Heart left ventricle (tissue), 16 donors: ENCODE data around the gene BLOC1S6. TPM values are rescaled to one million over a fixed set of nuclear protein-coding genes. Genes with fewer than 3 reads are reported as not detected.
A peak's percentile ranks its signal among the peaks of the same experiment; 100 is the strongest.

Source experiments
- ATAC-seq, 4 donors: fragments of 200-7000 bp; cut with Tn5 transposase; one replicate each; pipeline ENCODE4 v1.9.1; 2020 to 2022; ENCODE audit warnings: moderate library complexity in 4 of 4, mild to moderate bottlenecking in 3 of 4, moderate number of reproducible peaks in 1 of 4
- DNase-seq, 5 donors: peaks; one replicate each; pipeline ENCODE4 v3.0.0-alpha.2; 2020
- H3K27ac ChIP-seq, 12 donors: fragments of 200-600 bp; sonication (generic) in 4 of 12; one replicate each; pipeline versions ENCODE4 v1.5.0 to v1.8.0; 2016 to 2022; ENCODE audit warnings: mild to moderate bottlenecking in 2 of 12
- H3K27me3 ChIP-seq, 9 donors: fragments of 200-600 bp; sonication (generic) in 2 of 9; one replicate each; pipeline versions ENCODE4 v1.5.1 to v1.8.0; 2016 to 2022; ENCODE audit warnings: mild to moderate bottlenecking in 3 of 9
- H3K36me3 ChIP-seq, 9 donors: fragments of 200-600 bp; sonication (generic) in 2 of 9; one replicate each; pipeline versions ENCODE4 v1.5.0 to v1.8.0; 2018 to 2022; ENCODE audit warnings: mild to moderate bottlenecking in 2 of 9
- H3K4me1 ChIP-seq, 12 donors: fragments of 200-600 bp; sonication (generic) in 4 of 12; one replicate each; pipeline versions ENCODE4 v1.5.0 to v1.8.0; 2016 to 2022; ENCODE audit warnings: mild to moderate bottlenecking in 3 of 12
- H3K4me3 ChIP-seq, 12 donors: fragments of 200-600 bp; sonication (generic) in 4 of 12; one replicate each; pipeline versions ENCODE4 v1.5.0 to v1.8.0; 2017 to 2022; ENCODE audit warnings: mild to moderate bottlenecking in 9 of 12, moderate library complexity in 4 of 12
- H3K9me3 ChIP-seq, 12 donors: fragments of 200-600 bp; sonication (generic) in 4 of 12; one replicate each; pipeline versions ENCODE4 v1.5.0 to v1.8.0; 2016 to 2022; ENCODE audit warnings: mild to moderate bottlenecking in 1 of 12
- CTCF ChIP-seq, 12 donors: fragments of 200-600 bp; sonication (generic) in 4 of 12; IDR thresholded peaks; one replicate each; pipeline versions ENCODE4 v1.5.0 to v1.8.0; 2018 to 2022; ENCODE audit warnings: antibody characterized with exemption in 12 of 12, mild to moderate bottlenecking in 5 of 12
- POLR2A ChIP-seq, 2 donors: fragments of 450-650 bp; IDR thresholded peaks; one replicate each; pipeline ENCODE4 v1.6.1; 2017; ENCODE audit warnings: antibody characterized with exemption in 2 of 2, mild to moderate bottlenecking in 2 of 2, moderate library complexity in 2 of 2
- WGBS, 4 donors: extraction: QIAGEN DNeasy Blood & Tissue Kit in 2 of 4; methylation state at CpG; one replicate each; pipeline versions ENCODE4 v1.1.5 to v1.1.7; 2013 to 2018; 5-methylcytosine and 5-hydroxymethylcytosine counted together
- intact Hi-C, 10 donors: fragments of 100-400 bp; cut with DNase I; formaldehyde crosslinking; loops; one replicate each; pipeline versions ENCODE4 v1.11.1 to v1.14.2; 2022
- polyA plus RNA-seq, 2 donors: library from polyadenylated mRNA; stranded (reverse); fragments of 200-250 nt; gene quantifications; one replicate each; pipeline ENCODE4 v1.2.3, GENCODE V29; 2013
- total RNA-seq, 9 donors: library from RNA; depleted of rRNA in 2 of 9; stranded (reverse); fragments of >200 nt in 2 of 9; fragmentation: NEBNext Ultra II Directional in 3 of 9; extraction: Animal tissue kit (Norgen Biotek cat#: 25700) in 3 of 9; gene quantifications; one replicate each; pipeline versions ENCODE4 v1.1.0 to v1.2.4, GENCODE V29; 2016 to 2023
- donor health status: ischemic (EF 13 %, LVEDD 7.1; RV severe dilation, severe dysfunction).
- donor health status: healthy with polysubstance abuse.
- donor health status: DM: no; HTN: yes; CAD: no.
- donor health status: DM: no; HTN: no; CAD: no.
- donor health status: ischemic (EF 25% LVEDD 6.9; RV normal size, moderate dysfunction).
- donor health status: ischemic (EF 25% LVEDD 5.7; RV mildly dilated, moderate dysfunction).
- donor health status: healthy.
- donor health status: DM: yes; HTN: yes; CAD: no.
- donor health status: ischemic (EF 35%, LVEDD 5.7; RV mildly dilated, moderate dysfunction).
- donor health status: nonischemic (EF 11% LVEDD 7.7; RV severe dilation, severe dysfunction).
- donor health status: DM: yes; HTN: yes; CAD: no.
- donor health status: PGD.
- donor health status: ischemic (EF 29% LVEDD 5.4; RV normal size, mild dysfunction).
- donor health status: nonischemic (EF 23%, LVEDD 6.1; RV moderate dilation, normal function).

BLOC1S6 gene
- total and polyA plus RNA-seq, 11 donors = 9.4 to 38.9 (median 26.6) TPM

- Histone ChIP-seq H3K36me3 (no peaks in the 10 kb centered on the region), H3K27ac (peak overlapping the region in 3 of 12 donors; percentile 25 to 97 (median 84)), H3K4me3 (no peak overlapping the region), H3K4me1 (peaks cover 0 to 99% (median 42%) of the 10 kb centered on the region in 12 donors), H3K9me3 (no peaks in the 10 kb centered on the region), H3K27me3 (no peaks in the 10 kb centered on the region)
- DNase-seq (no peak), ATAC-seq (peak in 2 of 4 donors; percentile 5 to 46)
- intact Hi-C loops = no loop called here
- WGBS, 4 donors = 32 to 69% (median 51%) methylated on average over 2 of the region's 2 CpGs
- TF ChIP-seq POLR2A (IDR thresholded peaks at IDR 0.05) (no peak), CTCF (IDR thresholded peaks at IDR 0.05) (no peak)
These were observed 53.4 kb downstream of the BLOC1S6 start for GRCh38 chr15:45640616-45641015.

GRCh38 chr15:45641374-45641781, 54.2 kb downstream of the BLOC1S6 start:
- ATAC-seq = peak in 3 of 4 donors; percentile 20 to 68 (median 62)
- TF ChIP-seq CTCF (IDR thresholded peaks at IDR 0.05) = no peak
- no peak for TF ChIP-seq POLR2A (IDR thresholded peaks at IDR 0.05)

GRCh38 chr15:45641999-45642932, 55.1 kb downstream of the BLOC1S6 start:
- peak in 2 of 5 donors; percentile 40 to 41 for DNase-seq

More at GRCh38 chr15:45641374-45641781, 54.2 kb downstream of the BLOC1S6 start:
- no peak for DNase-seq
- H3K9me3 ChIP-seq = no peaks in the 10 kb centered on the region
- peak overlapping the region in 4 of 12 donors; percentile 25 to 97 (median 60) for H3K27ac ChIP-seq
- WGBS, 4 donors = 10 to 47% (median 27%) methylated on average over 1 of the region's 1 CpG
- H3K27me3 ChIP-seq = no peaks in the 10 kb centered on the region
- intact Hi-C loops = no loop called here
- peaks cover 0 to 99% (median 41%) of the 10 kb centered on the region in 12 donors for H3K4me1 ChIP-seq
- no peaks in the 10 kb centered on the region for H3K36me3 ChIP-seq
- H3K4me3 ChIP-seq = no peak overlapping the region

More at GRCh38 chr15:45641999-45642932, 55.1 kb downstream of the BLOC1S6 start:
- Histone ChIP-seq H3K27ac (peak overlapping the region in 4 of 12 donors; percentile 25 to 97 (median 60)), H3K36me3 (no peaks in the 10 kb centered on the region), H3K4me3 (no peak overlapping the region), H3K27me3 (no peaks in the 10 kb centered on the region), H3K9me3 (no peaks in the 10 kb centered on the region), H3K4me1 (peaks cover 0 to 99% (median 34%) of the 10 kb centered on the region in 12 donors)
- WGBS, 4 donors = 52 to 72% (median 61%) methylated on average over 7 of the region's 7 CpGs
- ATAC-seq = peak in 3 of 4 donors; percentile 21 to 56 (median 52)
- TF ChIP-seq POLR2A (IDR thresholded peaks at IDR 0.05) (no peak), CTCF (IDR thresholded peaks at IDR 0.05) (no peak)
- intact Hi-C loops = no loop called here
